Measurements from ENCODE around the gene TAF10. TPM values are rescaled to one million over a fixed set of nuclear protein-coding genes. Genes with fewer than 3 reads are reported as not detected.

Gene TAF10
- polyA plus RNA-seq, 3 donors = 66.4 to 92.9 (median 91.4) TPM

DNA sequence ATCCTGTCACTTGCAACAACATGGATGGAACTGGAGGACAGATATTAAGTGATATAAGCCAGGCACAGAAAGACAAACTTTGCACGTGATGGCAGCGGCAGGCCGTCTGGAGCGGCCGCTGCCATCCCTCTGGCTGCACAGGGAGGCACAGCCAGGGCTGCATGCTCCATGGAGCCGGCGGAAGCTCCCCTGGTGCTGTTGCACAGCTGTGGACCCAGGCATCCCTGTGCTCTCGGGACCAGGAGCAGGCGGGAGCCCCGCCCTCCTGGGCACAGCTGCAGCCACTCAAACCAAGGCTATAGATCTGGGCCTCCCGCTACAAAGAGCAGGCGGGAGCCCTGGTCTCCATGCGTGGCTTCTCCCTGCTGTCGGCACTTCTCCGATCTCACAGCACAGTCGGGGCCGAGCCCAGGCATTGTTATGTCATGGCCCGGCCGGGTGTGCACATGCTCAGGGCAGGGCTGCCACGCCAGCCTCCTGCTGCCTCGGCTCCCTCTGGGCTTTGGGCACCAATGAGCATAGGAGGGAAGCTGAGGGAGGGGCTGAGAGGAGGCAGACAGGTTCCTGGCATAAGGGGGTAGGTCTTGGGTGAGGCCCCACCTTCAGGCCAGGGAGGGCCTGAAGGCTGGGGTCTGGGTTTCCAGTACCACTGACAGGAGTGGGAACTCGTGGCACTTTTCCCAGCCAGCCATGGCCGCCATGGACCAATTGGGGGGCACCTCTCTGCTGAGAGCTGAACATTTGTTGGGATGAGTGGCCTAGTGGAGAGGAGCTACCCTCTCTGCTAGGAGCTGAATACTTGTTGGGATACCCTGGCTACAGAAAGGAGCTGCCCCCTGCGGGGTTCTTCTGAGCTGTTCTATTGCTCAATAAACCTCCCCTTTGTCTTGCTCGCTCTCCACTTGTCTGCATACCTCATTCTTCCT is 25.3 kb downstream of the TAF10 start:
- DNase-seq (ENCODE audit: low read depth in 3 of 3, low spot score in 2 of 3) = no peak

DNA sequence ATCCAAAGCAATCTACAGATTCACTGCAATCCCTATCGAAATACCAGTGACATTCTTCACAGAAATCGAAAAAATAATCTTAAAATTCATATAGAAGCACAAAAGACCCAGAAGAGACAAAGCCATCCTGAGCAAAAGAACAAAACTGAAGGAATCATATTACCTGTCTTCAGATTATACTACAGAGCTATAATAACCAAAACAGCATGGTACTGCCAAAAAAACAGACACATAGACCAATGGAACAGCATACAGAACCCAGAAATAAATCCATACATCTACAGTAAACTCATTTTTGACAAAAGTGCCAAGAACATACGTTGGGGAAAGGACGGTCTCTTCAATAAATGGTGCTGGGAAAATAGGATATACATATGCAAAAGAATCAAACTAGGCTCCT is 27.5 kb downstream of the TAF10 start:
- no peak for DNase-seq (ENCODE audit: low read depth in 3 of 3, low spot score in 2 of 3)

DNA sequence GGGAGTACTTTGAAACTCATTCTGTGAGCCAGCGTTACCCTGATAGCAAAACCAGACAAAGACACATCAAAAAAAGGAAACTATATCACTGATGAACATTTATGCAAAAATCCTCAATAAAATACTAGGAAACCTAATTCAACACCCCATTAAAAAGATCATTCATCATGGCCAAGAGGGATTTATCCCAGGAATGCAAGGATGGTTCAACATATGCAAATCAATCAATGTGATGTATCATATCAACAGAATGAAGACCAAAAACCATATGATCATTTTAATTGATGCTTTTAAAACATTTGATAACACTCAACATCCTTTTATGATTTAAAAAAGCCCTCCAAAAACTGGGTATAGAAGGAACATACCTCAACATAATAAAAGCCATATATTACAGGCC is 28.4 kb downstream of the TAF10 start:
- no peak for DNase-seq (ENCODE audit: low read depth in 3 of 3, low spot score in 2 of 3)

DNA sequence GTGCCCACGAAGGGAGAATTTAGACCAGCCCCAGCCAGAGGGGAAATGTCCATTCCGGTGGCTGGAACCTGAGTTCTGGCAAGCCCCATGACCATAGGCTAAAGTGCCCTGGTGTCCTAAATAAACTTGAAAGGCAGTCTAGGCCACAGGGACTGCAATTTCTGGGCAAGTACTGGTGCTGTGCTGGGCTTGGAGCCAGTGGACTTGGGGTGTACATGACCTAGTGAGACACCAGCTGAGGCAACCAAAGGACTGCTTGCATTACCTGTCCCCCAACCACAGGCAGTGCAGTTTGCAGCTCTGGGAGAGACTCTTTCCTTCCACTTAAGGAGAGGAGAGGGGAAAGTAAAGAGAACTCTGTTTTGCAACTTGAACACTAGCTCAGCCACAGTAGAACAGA is 32.3 kb downstream of the TAF10 start:
- DNase-seq (ENCODE audit: low read depth in 3 of 3, low spot score in 2 of 3) = no peak

DNA sequence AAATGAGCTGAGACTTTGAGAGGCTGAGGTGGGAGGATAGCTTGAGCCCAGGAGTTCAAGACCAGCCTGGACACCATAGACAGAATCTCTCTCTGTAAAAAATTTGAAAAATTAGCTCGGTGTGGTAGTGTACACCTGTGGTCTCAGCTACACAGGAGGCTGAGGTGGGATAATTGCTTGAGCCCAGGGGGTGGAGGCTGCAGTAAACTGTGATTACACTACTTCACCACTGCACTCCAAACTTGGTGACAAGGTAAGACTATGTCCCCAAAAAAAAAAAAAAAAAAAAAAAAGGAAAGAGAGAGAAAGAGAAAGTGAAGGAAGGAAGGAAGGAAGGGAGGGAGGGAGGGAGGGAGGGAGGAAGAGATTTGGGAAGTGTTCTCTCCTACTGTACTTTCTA is 33.9 kb downstream of the TAF10 start:
- no peak for DNase-seq (ENCODE audit: low read depth in 3 of 3, low spot score in 2 of 3)

DNA sequence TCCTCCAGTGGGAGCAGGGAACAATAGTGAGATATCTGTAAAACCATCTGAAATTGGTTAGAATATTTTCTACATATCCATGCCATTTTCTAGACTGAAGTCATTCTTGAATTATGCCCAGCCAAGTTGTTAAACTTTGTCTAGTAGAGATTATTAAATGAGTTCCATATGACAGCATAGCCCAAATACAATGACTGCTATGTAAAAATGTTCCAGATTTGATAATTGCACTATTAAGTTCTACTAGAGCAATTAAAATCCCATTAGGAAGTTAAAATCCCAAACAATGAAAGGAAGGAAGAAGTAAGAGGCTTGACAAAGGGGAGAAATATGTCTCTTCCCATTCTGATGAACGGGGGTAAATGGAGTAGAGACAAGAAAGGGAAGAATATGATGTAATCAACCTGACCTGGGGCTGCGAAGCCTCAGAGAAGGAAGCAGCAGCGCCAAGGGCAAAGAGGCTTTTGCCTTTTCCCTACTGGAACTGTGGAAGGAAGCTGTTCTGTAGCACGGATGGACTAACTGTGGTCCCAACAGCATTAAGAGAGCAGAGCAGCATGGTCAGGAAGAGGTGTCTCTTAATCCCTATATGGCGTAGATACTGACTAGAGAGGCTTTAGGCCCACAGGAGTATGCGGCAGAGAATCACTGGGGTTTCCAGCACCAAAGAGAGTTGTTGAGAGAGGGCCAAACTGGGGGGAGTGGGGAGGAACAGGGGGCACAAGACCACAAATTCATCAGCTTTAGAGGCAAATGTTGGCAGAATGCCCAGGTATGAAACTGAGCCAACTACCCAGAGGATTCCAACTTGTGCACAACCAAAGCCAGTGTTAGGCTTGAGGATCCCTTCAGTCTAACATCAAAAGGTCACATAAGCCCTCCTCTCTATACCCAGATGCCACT is 35.3 kb downstream of the TAF10 start:
- DNase-seq (ENCODE audit: low read depth in 3 of 3, low spot score in 2 of 3) = peak in 1 of 3 donors; percentile 31

DNA sequence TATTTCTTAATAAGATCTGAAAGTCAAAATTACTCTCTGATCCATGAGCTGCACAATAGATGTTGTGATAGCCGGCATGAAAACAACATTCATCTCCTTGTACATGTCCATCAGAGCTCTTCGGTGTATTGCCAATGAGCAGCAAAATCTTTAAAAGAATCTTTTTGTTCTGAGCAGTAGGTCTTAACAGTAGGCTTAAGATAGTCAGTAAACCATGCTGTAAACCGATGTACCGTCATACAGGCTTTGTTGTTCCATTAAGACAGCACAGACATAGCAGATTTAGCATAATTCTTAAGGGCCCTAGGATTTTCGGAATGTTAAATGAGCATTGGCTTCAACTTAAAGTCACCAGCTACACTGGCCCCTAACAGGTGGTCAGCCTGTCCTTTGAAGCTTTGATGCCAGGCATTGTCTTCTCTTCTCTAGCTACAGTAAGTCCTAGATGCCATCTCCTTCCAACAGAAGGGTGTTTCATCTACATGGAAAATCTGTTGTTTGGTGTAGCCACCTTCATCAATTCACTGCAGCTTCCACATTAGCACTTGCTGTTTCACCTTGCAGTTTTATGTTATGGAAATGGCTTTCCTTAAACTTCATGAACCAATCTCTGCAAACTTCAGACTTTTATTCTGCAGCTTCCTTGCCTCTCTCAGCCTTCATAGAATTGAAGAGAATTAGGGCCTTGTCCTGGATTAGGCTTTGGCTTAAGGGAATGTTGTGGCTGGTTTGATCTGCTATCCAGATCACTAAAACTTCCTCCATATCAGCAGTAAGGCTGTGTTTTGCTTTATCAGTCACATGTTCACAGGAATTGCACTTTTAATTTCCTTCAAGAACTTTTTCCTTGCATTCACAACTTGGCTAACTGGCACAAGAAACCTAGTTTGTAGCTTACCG is 37.0 kb downstream of the TAF10 start:
- DNase-seq (ENCODE audit: low read depth in 3 of 3, low spot score in 2 of 3) = no peak

DNA sequence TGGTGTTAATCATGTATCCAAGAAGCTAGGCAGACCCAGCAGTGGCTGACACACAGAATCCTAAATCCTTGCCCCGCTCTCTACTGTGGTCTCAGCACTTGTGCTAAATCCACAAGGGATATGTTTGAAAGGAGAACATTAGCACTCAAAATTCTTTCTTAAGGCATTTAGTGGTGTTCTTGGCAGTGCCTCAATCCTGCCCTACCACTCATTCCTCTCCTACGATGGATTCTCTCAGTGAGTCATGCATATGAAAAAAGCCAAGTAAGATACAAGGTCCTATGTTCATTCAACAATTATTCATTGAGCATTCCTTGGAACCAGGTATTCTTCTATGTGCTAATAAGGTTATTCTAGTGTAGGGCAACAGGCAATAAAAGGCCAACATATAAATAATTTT is 39.8 kb downstream of the TAF10 start:
- no peak for DNase-seq (ENCODE audit: low read depth in 3 of 3, low spot score in 2 of 3)

DNA sequence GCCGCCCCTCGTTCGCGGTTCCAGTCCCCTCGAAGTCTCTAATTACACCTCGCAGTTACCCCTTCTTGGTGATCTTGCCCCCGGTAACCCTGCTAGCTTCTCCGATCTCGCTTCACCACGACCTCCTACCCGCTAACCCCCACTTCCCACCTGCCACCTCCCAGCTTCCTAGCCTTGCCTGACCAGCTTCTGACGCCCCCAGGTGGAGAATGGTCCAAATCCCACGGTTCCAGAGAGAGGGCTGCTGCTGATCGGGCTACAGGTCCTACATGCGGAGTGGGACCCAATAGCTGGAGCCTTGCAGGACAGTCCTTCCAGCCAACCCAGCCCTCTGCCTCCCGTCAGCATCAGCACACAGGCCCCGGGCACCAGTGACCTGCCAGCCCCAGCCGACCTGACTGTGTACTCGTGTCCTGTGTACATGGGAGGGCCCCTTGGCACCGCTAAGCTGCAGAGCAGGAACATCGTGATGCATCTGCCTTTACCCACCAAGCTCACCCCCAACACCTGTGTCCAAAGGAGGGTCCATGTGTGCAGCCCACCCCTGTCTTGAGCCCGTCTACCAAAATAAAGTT is 40.5 kb downstream of the TAF10 start:
- no peak for DNase-seq (ENCODE audit: low read depth in 3 of 3, low spot score in 2 of 3)

DNA sequence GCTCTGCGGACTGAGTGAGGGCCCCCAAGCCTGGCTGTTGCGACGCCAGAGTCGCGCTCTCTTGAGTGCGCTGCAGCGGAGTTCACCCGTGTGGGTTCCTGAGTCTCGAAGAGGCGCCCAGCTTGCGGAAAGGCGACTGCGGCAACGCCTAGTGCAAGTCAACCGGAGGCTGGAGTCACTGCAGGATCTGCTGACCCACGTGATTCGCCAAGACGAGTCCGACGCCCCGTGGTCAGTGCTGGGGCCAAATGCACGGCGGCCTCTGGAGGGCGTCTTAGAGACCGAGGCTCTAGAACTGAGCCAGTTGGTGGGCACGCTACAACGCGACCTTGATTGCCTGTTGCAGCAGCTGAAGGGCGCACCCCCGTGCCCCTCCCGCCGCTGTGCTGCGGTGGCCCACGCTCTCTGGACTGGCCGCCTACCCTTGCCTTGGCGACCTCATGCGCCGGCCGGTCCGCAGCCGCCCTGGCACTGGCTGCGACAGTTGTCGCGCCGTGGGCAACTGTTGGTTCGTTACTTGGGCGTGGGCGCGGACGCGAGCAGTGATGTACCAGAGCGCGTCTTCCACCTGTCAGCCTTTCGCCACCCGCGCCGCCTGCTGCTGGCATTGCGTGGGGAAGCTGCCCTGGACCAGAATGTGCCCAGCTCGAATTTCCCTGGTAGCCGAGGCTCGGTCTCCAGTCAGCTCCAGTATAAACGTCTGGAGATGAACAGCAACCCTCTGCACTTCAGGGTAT is 41.2 kb downstream of the TAF10 start:
- no peak for DNase-seq (ENCODE audit: low read depth in 3 of 3, low spot score in 2 of 3)

DNA sequence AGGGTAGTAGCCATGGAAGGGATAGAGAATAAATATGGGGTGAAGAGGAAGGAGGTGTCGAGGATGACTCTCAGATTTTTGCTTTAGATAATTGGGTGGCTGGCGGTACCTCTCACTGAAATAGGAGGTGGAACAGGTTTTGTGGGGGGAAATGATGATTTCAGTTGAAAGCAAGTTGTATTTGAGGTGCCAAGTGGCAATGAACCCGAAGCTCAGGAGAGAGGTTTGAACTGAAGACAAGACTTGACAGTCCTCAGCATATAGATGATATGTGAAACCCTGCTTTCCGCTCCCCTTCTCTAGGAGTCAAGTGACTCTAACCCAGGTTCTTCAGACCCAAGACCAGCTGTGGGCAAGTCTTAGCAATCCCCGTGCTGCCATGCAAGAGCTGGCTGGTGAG is 42.3 kb downstream of the TAF10 start:
- no peak for DNase-seq (ENCODE audit: low read depth in 3 of 3, low spot score in 2 of 3)

DNA sequence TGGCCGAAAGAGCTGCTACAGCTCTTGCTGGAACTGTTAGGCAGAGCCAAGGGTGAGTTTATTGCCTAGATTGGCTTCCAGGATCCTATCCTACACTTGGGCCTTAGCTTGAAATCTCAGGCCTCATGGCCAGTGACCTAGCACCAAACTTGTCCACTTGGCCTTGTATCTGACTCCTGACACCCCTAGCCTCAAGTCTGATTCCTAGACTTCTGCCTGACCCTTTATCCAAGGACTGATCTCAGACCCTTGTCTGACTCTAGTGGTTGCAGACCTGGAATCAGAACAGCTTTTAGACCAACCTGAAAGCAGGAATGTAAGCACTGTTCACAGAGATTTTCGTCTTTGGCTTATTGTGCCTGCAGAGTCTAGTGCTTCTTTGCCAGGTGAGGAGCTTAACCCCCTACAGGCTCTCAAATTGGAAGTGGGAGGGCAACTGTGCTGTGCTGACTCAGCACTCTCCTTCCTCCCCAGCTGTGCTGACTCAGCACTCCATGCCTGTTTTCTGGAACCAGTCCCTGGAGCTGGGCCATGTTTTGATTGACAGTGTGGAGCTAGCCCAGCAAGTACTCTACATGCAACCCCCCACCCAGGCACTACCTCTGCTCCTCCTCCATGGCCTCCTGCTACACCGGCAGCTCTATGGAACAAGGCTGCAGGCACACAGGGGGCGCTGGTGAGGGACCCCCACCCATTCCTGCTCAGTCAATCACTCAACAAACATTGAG is 43.7 kb downstream of the TAF10 start:
- peak in 1 of 3 donors; percentile 33 for DNase-seq (ENCODE audit: low read depth in 3 of 3, low spot score in 2 of 3)

DNA sequence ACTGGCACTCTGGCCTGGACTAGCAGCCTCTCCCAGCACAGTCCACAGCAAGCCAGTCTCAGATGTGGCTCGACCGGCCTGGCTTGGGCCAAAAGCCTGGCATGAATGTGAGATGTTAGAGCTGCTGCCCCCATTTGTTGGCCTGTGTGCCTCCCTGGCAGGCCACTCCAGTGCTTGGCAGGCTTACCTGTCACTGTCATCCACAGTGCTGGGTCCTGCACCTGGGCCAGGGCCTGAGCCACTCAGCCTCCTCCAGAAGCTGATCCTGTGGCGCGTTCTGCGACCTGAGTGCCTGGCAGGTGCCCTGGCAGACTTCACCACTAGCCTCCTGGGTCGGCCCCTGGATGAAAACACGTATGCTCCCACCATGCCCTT is 44.7 kb downstream of the TAF10 start:
- DNase-seq (ENCODE audit: low read depth in 3 of 3, low spot score in 2 of 3) = no peak

DNA sequence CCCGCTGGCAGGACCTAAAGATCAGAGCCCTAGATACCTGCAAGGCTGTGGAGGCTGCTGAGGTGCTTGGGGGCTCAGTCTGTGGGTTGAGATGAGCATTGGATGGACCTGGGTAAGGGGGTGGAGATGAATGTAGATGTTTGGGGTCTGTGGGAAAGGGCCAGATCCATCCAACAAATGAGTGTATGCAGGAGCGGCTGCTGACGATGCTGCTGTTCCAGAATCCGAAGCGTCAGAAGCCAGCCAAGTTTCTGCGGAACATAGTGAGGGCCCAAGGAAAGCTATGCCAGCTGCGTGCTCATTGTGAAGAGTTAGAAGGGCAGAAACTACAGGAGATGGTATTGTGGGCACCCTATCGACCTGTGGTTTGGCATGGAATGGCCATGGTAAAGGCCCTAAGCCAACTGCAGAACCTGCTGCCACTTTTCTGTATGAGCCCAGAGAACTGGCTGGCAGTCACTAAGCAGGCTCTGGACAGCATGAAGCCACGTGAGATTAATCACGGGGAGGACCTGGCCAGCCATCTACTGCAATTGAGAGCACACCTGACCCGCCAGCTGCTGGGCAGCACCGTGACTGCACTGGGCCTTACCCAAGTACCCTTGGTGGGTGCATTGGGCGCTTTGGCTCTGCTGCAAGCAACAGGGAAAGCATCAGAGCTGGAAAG is 45.2 kb downstream of the TAF10 start:
- DNase-seq (ENCODE audit: low read depth in 3 of 3, low spot score in 2 of 3) = no peak

DNA sequence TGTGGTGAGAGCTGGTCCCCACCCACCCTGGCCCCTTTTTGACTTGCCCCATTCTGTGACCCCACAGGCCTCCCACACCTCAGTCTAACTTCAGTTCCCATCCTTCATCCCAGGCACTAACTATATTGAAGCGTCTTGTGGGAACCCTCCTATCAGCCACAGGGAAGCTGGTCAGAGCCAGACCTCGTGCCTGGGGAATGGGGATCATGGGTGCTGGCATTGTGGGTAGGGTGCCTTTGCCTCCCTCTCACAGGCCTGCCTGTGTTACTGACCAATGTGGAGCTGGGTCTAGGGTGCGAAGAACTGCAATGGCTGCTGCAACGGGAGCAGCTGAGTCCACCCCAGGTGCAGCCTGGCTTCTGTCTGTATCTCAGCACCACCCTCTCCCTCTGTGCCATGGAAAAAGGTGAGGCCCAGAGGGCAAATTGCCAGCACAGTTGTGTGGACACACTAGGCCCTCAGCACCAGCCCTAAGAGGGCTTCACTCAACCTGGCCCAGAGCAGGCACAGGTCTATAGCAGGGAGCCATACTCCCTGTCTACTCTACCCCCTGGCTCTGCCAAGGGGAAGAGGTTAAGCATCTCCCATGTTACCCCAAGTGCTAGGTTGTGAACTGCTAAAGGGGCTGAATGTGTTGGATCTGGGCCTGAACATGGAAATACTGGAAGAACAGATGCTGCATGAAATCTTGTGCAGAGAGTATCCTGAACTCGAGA is 45.9 kb downstream of the TAF10 start:
- no peak for DNase-seq (ENCODE audit: low read depth in 3 of 3, low spot score in 2 of 3)

DNA sequence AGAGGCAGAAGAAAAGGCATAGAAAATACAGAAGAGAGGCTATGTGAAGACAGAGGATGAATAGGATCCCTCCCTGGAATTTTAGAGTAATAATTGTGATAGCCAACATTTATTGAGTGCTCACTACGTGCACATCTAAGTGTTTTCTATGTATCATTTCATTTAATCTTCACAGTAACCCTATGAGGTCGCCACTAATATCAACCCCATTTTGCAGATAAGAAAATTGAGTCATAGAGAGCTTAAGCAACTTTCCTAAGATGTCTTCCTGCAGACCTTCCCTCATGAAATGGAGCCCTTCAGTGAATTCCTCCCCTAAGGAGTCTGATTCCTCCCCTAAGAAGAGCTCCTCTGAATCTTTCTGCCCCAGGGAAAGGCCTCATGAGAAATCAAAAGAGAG is 46.7 kb downstream of the TAF10 start:
- no peak for DNase-seq (ENCODE audit: low read depth in 3 of 3, low spot score in 2 of 3)

DNA sequence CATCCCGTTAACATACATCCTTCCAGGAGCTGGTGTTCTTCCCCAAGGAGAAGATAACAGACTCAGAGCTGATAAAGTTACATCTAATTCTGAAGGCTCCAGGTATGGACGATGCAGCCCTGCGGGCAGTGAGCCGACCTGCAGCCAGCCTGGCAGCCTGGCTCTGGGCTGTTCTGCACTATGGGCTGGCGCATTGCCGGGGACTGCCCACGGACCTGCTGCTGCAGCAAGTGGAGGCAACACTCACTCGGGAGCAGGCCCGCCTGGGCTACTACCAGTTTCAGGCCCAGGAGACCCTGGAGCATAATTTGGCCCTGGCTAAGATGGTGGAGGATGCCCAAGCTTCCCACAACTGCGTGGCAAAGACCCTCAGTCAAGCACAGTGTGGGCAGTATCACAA is 48.3 kb downstream of the TAF10 start:
- no peak for DNase-seq (ENCODE audit: low read depth in 3 of 3, low spot score in 2 of 3)

DNA sequence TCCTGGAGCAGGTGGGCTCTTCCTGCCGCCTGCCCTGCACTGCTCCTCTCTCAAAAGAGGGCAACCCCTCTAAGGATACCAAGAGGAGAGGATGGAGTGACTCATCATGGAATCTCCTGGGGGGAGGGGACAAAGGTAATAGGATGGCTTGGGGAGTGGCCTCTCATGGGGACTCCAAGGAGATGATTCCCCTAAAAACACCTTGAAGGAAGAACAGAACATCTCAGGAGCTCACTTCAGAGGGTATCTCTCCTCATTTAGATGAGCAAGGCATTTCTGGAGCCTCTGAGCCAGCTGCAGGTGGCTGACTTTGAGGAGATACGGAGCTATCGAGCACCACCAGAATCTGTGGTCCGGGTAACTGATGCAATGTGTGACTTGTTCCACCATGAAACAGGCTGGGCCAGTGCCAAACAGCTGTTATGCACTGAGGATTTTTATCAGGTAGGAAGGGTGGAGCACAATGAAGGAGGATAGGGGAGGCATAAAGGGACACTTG is 48.8 kb downstream of the TAF10 start:
- no peak for DNase-seq (ENCODE audit: low read depth in 3 of 3, low spot score in 2 of 3)

All from right renal cortex interstitium (tissue), 3 donors.